ENCODE data around the gene ARMCX1. TPM values are rescaled to one million over a fixed set of nuclear protein-coding genes. Genes with fewer than 3 reads are reported as not detected.

ARMCX1 gene
- total RNA-seq, 2 donors from 2014 or later, result 0.64 to 0.95 TPM

Other genes starting within 250 kb of the ARMCX1 start
- gene TIMM8A, start 201.8 kb upstream of the ARMCX1 start, total RNA-seq, result 10 to 100 TPM; 15.4 to 27.8 TPM
- 1 to 10 TPM in 1 of 2 donors, under 1 TPM in 1; 0.48 to 1.7 TPM for gene BTK, start 164.4 kb upstream of the ARMCX1 start, total RNA-seq
- 100 to 1,000 TPM; 197 to 307 TPM for gene RPL36A, start 159.5 kb upstream of the ARMCX1 start, total RNA-seq
- gene GLA, start 142.6 kb upstream of the ARMCX1 start, total RNA-seq, result 10 to 100 TPM; 64.9 to 67.2 TPM
- 10 to 100 TPM; 25.1 to 39.1 TPM for gene HNRNPH2, start 142.3 kb upstream of the ARMCX1 start, total RNA-seq
- gene ARMCX4, start 65.1 kb upstream of the ARMCX1 start, total RNA-seq, result 10 to 100 TPM in 1 of 2 donors, 1 to 10 TPM in 1; 4.9 to 11.3 TPM
- gene ARMCX6, start 67.5 kb downstream of the ARMCX1 start, total RNA-seq, result 10 to 100 TPM; 38.4 to 40.5 TPM
- gene ARMCX3, start 72.6 kb downstream of the ARMCX1 start, total RNA-seq, result 10 to 100 TPM; 25.7 to 51.5 TPM
- gene ARMCX2, start 109.3 kb downstream of the ARMCX1 start, total RNA-seq, result 1 to 10 TPM; 3.7 to 6.9 TPM